Stimulated activated CD8-positive, alpha-beta memory T cell treated with anti-CD3 and anti-CD28 coated beads, Interleukin-4, amount 100 ng/mL, for 4 hours (primary cell): ENCODE results near the gene SULT1C3.
"Not testable (repeated sequence)": the region's sequence is repeated elsewhere in the genome, so short reads cannot be mapped to it uniquely, and the experiment has no call there.

Source experiments
- DNase-seq, 2 donors: peaks; one replicate each; pipeline ENCODE4 v3.0.0-alpha.2; 2020; ENCODE audit warnings: low read depth in 2 of 2, low spot score in 1 of 2

SULT1C3 gene

GRCh38 chr2:108243566-108243965 is 3.8 kb downstream of the SULT1C3 start:
- no peak for DNase-seq

DNA sequence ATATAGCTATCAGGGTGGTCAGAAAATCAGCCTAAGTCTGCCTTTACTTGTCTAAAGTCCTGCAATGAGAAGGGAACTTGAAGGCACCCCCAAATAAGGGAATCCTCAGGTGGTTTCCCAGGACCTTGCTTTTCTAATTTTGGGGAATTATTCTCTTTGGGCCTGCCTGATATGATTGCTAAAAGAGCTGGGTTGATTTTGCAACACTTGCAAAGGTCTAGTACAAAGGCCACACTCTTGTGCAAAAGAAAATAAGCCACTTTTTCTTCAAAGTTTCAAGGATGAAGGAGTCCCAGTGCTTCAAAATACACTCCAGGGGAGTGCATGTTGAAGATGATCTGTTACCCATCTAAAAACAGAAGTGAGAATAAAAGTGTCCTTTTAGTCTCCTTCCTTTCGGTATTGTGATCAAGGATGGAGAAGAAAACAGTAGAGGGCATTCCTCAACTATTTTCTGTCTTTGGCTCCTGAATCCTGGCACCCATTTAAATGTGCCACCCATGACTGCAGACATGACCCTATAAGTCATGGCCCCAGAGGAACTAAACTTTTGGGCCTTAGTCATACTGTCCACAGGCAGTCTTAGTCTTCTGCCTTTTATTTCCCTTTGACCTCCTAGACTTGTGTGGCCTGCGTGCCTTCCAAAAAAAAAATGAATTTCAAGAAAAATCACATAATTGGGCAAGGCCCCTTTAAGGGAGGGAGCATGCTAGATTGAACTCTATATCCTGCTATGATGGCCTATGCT is 5.1 kb downstream of the SULT1C3 start:
- DNase-seq: no peak

DNA sequence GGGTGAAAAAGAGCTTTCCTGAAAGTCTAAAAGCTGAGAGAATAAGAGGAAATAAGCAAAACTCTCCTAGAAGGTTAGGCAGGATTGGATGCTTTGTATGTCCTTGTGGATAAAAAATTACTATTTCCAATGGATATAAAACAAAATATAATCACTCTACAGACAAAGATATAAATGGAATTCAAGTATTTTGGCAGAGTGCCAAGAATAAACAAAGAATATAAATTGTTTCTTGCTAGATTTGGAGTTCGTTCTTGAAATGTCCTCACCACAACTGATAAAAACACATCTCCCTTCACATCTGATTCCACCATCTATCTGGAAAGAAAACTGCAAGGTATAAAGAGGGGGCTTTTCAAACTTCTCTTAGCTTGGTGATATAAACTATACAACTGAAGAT is 13.3 kb downstream of the SULT1C3 start:
- DNase-seq: no peak

DNA sequence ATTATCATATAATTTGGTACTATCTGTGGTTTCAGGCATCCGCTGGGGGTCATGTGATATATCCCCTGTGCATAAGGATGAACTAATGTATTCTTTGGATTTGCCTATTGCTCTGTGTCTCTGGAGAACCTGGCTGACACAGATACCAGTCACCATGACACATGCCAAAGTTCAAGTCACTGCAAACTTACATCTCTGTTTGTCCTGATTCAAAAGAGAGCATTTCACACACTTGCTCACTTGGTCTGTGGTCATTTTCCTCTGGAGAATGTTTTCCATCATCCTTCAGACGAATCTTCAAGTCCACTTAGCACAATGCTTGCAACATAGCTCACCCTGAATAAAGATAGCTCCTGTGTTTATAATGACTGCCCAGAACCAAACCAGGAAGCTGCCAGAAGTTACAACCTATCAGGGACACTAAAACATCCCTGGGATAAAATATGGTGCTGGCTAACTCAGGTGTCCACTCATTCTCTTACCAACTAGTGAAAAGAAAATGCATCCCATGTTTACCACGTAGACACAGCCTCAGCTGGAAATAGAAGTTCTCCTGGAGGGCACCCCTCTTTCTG is 18.1 kb downstream of the SULT1C3 start:
- no peak for DNase-seq

DNA sequence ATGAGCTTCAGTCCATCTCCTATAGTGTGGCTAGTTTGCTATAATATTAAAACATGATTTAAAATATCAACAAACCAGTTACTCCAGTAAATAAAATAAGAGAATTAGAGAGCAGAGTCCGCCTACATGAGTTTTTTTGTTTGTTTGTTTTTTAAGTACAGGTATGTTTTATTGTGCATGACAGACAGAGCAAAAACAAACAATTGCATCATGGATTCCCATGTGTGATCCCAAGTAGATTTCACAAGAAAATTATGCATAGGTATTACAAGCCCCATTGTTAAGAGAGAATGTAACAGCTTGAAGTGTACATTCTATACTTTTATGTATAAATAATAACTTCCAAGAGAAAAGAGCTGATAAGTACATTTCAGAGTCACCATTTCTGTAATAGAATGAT is 21.0 kb downstream of the SULT1C3 start:
- no peak for DNase-seq

- DNase-seq: no peak
Measured at GRCh38 chr2:108262036-108262435, 22.3 kb downstream of the SULT1C3 start.

DNA sequence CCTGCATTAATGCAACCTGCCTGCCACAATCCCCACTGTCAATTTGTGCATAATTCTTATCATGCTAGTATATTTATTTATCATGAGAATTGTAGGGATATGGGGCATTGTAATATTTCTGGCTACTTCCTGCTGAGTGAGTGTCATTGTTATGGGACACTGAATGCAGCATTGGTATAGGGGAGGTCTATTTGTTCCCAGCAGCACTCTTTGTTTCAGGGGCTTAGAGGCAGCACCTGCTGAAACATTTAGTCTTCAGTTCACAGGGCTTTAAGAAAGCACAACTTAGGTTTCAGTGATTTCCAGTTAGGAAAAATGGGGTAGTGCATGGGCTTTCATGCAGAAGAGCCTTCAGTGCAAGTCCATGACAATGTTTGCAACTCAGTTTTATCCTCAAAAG is 23.6 kb downstream of the SULT1C3 start:
- no peak for DNase-seq

DNA sequence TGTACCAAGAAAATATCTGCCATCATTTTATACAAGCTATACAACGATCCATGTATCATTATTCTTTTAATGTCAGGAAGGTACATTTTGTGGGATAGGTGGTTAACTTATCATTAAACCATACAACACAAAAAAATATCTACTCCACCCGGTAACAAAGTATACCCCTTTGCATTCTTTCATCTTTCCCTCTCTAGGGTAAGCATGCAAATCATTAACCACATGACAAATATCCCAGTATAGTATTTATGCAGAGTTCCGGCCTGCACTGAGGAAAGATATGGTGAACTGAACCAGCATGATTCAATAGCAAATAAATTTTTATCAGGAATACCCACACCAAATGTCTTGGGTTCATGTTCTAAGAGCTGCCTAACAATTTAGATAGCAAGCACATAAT is 26.4 kb downstream of the SULT1C3 start:
- DNase-seq: no peak

DNA sequence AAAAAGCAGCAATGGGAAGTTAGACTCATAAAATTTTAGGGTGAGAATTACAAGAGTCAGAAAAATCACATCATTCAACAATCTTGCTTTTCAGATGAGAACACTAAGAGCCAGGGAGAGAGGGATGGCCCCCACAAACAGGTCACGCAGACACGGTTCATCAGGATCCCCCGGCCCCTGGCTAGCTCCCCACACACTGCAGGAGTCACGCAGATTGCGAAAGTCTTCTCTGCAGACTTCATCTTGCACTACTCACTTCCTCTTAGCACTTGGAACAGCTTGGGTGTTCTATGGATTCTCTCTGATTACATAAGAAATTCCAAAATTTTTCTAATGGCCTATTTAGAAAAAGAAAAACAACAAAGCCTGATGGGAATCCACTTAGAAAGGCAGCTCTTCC is 27.3 kb downstream of the SULT1C3 start:
- DNase-seq: no peak

DNA sequence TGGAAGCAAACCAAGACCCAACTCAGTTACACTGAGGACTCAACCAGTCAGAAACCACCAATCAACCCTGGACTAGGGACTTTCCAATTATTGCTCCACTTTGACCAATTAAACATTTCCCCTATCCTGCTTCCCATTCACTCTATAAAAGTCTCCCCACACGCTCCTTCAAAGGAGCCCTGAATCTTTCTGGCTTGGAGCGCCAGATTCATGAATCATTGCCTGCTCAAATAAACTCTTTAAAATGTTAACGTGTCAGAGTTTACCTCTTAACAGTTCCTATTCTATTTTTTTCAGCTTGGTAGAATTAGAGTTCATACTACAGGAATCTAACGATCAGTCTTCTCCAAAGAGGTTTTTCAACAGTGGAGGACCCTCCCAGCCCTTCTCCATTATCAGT is 28.2 kb downstream of the SULT1C3 start:
- DNase-seq: no peak

GRCh38 chr2:108270346-108270745 is 30.6 kb downstream of the SULT1C3 start:
- no peak for DNase-seq

DNA sequence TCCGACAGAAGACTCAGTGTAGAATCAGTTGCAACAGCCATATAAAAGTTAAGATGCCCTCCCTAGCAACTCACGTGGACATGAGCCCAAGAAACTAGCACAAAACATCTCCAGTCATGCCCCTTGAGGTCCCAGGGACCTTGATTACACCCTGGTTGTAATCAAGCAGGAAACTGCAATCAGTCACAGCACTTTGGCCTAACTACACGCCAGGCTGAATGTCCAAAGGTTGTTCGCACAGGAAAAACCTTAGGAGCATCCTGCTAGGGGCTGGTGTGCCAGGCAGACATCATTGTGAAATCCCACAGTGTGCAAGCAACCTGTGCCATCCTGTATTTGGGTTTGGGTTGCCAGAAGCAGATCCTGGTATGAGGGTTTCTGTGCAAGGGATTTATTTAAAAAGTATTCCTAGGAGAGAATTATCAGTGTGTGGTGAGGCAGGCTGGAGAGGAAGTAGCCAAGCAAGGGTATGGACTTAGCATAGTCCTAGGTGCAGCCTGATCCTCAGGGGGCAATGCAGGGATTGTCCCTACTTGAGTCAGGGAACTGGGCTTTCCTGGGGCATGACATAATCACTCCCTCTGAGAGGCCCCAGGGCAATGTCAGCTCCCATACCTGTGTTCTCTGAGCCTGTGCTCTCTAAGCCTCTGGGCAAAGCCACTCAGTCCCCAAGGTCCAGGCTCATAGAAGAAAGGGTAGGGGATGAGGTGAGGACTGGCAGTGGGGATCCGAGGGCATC is 31.2 kb downstream of the SULT1C3 start:
- no peak for DNase-seq

DNA sequence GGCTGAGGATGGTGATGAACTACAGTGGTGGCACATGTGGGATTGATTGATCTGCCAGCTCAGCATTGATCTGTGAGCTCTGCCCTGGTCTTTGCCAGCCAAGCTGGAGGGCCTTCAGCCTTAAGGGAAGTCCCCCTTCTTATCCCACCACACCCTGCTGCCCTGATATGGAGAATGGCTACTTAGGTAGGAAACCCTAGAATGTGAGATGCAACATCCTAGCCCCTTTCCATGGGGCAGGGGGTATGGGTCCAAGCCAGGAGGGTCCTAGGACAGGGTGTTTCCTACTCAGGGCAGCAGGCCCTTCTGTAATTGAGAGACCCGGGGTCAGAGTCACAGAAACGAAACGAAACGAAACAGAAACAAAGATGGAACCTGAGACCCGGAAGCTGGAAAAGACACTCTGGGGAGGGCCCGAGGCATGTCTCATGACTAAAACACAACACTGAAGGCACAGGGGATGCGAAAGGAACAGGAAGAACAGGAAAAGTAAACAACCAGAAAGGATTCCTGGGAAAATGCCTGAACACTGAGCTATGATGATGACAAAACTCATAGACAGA is 32.0 kb downstream of the SULT1C3 start:
- DNase-seq: no peak

DNA sequence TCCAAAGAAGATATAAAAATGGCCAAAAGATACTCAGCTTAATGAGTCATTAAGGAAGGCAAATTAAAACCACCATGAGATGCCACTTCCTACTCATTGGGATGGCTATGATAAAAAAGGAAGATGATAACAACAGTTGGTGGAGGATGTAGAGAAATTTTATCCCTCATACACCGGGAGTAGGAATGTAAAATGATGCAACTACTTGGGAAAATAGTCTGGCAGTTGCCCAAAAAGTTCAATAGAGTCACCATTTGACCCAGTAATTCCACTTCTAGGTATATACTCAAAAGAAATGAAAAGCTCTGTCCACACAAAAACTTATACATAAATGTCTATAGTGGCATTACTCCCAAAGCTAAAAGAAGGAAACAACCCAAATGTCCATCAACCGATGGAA is 38.9 kb downstream of the SULT1C3 start:
- DNase-seq: no peak

DNA sequence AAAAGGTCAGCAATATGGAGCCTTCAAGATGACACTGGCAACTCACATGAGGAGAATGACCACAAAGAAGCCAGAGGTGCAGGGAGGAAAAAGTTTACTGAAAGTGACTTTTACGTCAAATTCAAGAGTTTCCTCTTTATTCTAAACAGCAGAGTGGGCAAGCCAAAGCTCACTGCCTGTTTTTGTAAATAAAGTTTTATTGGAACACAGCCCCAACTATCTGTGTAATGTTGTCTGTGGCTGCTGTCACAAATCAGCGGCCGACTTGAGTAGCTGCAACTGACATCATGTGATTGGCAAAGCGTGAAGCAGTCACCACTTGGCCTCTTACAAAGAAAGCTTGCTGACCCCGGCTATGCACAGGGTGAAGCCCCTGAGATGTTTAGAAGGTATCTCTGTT is 39.7 kb downstream of the SULT1C3 start:
- no peak for DNase-seq

GRCh38 chr2:108280466-108280865 is 40.7 kb downstream of the SULT1C3 start:
- no peak for DNase-seq

DNA sequence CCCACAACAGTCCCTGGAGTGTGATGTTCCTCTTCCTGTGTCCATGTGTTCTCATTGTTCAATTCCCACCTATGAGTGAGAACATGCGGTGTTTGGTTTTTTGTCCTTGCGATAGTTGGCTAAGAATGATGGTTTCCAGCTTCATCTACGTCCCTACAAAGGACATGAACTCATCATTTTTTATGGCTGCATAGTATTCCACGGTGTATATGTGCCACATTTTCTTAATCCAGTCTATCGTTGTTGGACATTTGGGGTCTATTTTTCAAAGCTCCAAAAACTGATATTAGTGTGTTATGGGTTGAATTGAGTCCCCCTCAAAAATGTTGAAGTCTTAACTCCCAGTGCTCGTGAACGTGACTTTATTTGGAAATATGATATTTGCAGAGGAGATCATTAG is 44.8 kb downstream of the SULT1C3 start:
- DNase-seq: not testable (repeated sequence)

GRCh38 chr2:108285616-108286015 is 45.8 kb downstream of the SULT1C3 start:
- no peak for DNase-seq

DNA sequence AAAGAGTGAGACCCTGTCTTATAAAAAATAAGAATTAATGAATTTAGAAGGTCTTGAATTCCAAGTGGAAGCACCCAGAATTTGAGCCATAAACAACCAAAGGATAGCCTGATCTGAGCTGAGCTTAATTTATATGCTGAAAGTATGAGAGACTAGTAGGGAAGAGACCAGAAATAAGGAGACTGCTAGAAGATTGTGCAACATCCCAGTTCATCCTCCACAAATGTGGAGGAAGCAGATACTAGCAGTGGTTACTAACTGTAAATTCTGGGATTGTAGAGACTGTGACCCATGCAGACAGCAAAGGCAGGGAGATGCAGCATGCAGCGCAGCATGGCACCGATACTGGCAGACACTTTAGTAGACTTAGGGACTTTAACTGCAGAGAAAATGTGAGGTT is 47.4 kb downstream of the SULT1C3 start:
- DNase-seq: no peak

DNA sequence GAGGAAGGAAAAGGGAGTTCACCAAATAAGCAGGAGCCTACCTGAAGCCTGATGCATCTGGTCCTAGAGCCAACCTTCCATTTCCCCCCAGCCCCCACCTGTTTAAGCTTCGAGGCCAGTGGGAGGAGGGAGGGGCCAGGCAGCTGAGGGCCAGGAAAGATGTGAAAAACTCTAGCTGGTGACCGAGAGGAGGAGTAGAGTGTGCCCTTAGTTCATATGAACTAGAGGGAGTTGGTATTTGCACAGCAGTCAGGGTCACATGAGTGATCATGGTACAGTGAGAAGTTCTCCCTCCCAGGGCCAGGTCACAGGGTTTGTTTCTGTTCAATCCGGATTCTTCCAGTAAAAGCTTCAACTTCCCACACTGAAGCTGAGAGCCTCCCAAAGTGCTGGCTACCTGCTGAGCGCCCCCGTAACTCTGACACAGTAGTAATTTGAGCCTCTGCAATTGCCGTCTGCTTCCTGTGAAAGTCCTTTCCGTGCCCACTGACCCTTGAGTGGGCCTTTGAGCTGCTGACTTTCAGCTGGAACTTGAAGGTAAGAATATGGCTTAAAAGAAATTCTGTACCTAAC is 48.9 kb downstream of the SULT1C3 start, which contains the start of gene SULT1C2:
TSS of gene SULT1C2 (plus strand) at position 362 of the 573 bp plus-strand sequence. CDS start 4,773 bp downstream, outside the sequence.
- DNase-seq: no peak

DNA sequence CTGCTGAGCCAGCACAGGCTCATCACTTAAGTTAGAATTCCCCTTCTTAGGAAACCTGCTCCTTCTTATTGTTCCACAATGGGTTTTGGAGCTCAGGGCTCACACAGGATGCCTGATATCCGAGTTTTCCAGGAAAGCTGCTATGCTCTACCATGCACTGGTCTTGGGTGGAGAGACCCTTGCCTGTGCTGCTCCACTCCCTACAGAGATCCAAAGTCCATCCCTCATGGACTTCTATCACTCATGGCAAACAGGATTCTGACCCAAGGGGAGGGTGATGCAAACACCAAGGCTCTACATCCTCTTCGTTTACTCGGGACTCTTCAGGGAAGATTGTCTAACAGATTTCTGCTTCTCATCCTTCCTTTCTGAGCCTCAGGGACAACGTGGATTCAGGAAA is 54.1 kb downstream of the SULT1C3 start:
- no peak for DNase-seq
